GM12874 (cell line): ENCODE data around the gene ALK.

Experiments used
- CTCF ChIP-seq: IDR thresholded peaks from 2 replicates; pipeline ENCODE4 v1.5.1; 2011; ENCODE audit warnings: low read depth, mild to moderate bottlenecking, control low read depth, low read length, moderate library complexity; ENCODE audit not compliant: insufficient read depth

ALK gene

GRCh38 chr2:29184531-29184930, 736.9 kb downstream of the ALK start:
- no peak for TF ChIP-seq CTCF

- TF ChIP-seq CTCF, result no peak
These were observed 738.5 kb downstream of the ALK start for GRCh38 chr2:29182920-29183319.

GRCh38 chr2:29182334-29182733, 739.1 kb downstream of the ALK start:
- no peak for TF ChIP-seq CTCF

DNA sequence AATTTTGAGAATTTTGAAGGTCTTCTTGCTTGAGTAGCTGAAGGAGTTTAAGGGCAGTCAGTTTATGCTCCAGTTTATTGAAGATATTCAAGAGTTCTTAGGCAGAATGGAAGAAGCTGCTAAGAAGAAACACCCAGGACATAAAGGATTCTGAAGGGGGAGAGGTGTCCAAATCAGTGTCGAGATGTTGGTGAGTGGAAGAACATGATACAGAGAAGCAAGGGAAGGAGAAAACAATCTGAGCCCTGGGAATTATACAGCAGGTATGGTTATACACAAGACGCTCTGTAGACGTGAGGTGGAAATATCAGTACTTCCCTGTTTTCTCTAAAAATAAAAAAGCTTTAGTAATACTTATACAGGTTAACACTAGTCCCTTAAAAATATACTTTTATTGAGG, 746.0 kb downstream of the ALK start:
- no peak for TF ChIP-seq CTCF

GRCh38 chr2:29174937-29175336, 746.4 kb downstream of the ALK start:
- no peak for TF ChIP-seq CTCF

DNA sequence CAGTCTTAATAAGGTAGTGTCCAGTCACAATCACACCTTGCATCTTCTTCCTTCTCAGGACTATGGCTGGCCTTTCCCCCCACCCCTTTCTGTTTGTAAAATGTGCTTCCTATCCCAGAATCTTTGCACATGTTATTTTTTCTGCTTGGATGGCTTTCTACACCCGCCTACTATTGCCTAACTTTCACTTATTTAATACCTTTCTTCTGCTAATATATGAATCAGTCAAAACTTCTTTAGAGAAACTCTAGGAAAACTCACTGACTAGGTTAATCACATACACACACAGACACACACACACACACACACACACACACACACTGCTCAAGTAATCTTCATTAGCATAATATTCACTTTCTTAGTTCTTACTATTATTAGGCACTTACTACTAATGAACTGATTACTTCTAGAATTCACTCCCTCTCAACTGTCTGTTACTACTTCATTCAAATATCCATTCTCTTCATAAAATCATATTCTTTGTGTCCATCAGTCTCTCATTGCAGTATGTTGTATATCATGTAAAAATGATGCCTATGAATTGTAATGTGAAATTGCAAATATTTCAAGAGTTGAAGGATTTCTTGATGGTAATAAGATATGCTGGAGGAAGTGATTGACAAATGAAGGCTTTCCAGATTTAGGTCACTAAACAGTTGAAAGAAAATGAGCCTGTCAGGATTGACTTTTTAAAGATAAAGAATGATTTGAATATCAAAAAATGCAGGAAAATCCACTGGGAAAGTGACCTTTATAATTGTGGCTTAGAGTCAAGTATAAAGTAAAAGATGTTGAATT, 754.9 kb downstream of the ALK start:
- no peak for TF ChIP-seq CTCF

- no peak for TF ChIP-seq CTCF
These were observed 755.8 kb downstream of the ALK start for GRCh38 chr2:29165362-29166241.
